NCI-H2107 treated with DMSO at 0.1 percent for 48 hours (cell line): ENCODE measurements around the gene IDI2.
A peak's percentile ranks its signal among the peaks of the same experiment; 100 is the strongest.

Experiments used
- DNase-seq: peaks from one replicate; lab custom pipeline; 2025; ENCODE audit not compliant: unreplicated experiment; lab: John Stamatoyannopoulos, UW

The IDI2 gene

DNA sequence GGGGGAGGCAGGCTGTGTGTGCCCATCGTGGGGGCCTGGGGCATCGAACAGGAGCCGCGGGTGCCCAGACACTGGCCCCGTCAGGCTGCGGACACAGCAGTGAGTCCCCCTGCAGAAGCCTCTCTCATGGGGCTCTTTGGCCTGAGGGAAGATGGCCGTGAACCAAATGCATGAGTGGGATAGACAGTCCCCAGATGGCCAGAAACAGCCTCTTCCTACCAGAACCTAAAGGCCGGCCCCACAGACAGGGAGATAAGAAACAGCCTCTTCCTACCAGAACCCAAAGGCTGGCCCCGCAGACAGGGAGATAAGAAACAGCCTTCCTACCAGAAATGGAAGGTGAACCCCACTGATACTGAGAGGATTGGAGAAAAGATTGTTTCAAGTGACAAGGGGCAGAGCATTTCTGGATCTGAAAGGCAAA, 16.6 kb downstream of the IDI2 start:
- DNase-seq, result no peak

- no peak for DNase-seq
These were observed 18.1 kb downstream of the IDI2 start for GRCh38 chr10:1007583-1007982.

GRCh38 chr10:1006573-1006972, 19.1 kb downstream of the IDI2 start:
- no peak for DNase-seq

GRCh38 chr10:1003884-1004670, 21.6 kb downstream of the IDI2 start:
- no peak for DNase-seq

DNA sequence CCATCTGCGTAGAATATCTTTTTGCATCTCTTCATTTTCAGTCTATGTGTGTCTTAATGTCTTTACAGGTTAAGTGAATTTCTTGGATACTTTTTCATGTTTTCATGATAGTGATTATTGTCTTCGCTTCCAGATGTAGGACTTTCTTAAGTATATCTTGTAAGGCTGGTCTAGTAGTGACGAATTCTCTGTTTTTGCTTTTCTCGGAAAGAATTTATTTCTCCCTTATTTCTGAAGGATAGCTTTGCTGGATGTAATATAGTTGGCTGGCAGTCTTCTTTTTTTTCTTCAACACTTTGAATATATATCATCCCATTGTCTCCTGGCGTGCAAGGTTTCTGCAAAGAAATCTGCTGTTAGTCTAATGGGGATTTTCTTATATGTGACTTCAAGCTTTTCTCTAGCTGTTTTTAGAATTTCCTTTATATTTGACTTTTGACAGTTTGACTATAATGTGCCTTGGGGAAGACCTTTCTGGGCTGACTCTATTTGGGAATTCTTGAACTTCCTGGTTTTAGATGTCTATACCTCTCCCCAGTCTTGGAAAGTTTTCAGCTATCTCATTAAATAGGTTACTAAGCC, 23.1 kb downstream of the IDI2 start:
- DNase-seq, result no peak

- no peak for DNase-seq
These were observed 28.2 kb downstream of the IDI2 start for GRCh38 chr10:997266-998022.

DNA sequence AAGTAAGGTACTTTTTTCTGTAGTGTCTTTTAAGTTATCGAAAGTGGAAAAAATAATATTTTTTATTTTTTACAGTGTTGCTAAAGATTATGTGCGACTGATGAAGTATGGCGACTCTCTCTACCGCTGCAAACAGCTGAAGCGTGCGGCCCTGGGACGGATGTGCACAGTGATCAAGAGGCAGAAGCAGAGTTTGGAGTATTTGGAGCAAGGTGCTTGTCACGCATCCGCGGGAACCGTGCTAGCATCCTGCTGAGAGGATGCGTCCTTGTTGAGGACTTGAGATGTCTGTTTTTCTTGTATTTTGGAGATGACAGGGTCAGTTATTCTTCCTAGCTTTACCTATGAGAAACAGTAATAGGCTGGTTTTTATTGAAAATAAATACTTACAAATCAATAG, 29.6 kb downstream of the IDI2 start:
- no peak for DNase-seq

DNA sequence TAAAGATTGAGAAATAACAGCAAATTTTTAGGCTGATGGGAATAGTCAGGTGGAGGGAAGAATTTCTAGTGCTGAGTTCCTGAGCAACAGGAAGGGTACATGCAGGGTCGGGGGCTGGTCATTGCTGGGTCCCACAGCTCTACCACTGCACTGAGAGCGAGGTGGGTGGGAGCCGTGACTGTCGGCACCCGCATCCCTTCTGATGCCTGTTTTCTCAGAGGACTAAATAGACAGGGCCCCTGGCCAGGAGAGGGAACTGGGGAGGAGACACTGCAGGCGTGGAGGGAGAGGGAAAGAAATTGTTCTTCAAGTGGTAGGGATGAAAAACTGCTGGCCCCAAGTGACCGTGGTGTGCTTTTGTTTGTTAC, 30.1 kb downstream of the IDI2 start:
- DNase-seq, result no peak

GRCh38 chr10:994836-995558, 30.7 kb downstream of the IDI2 start:
- no peak for DNase-seq

GRCh38 chr10:992871-993270, 32.8 kb downstream of the IDI2 start:
- no peak for DNase-seq

DNA sequence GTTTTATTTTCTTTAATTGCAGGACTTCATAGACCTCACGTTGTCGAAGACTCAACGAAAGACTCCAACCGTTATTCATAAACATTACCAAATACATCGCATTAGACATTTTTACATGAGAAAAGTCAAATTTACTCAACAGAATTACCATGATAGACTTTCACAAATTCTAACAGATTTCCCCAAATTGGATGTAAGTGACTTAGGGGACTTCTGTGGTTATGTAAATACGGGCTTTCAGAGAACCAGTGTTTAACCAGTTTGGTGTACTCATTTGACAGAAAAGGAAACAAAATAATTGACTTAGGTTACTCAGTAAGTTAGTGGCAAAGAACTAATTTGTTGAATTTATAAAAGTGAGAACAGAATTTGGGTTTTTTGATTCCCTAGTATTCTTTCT, 33.2 kb downstream of the IDI2 start:
- DNase-seq, result no peak

GRCh38 chr10:990808-991207, 34.9 kb downstream of the IDI2 start:
- DNase-seq, result no peak

- no peak for DNase-seq
These were observed 36.8 kb downstream of the IDI2 start for GRCh38 chr10:988667-989545.

DNA sequence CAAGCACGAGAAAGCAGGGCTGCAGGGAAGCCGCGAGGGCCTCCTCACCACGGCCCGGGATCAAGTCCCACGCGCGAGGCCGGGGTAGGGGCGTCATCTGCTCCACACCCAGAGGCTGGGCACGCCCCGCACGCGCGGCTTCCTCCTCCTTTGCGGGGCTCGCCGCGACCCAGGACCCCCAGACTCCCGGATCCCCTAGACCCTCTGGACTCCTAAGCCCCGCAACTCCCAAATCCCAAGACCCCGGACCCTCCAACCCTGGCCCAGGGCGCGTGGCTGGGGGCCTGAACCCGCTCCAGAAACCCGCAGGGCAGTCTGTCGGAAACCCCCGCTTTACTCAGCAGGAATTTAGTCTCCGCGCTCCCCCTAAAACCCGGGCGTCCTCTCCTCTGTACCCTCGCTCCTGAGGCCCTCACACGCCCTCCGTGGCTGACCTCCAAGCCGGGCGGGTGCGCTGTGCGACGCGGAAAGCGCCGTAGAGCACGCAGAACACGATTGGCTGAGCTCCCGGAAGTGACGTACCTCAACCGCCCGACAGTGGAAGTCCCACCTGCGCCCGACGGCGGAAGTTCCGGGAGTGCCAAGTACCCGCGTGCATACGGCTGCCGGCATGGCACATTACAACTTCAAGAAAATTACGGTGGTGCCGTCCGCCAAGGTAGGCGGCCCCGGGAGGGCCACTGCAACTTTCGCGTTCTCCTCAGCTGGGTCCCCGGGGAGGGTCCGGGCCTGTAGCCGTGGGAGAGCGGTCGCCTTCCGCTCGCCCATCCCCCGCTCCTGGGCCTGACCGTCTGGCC, 37.6 kb downstream of the IDI2 start, which contains the start of gene GTPBP4:
GTPBP4 (plus strand) TSS at position 565 of the 797 bp plus-strand sequence; CDS start at position 611, 46 bp downstream.
- DNase-seq, result peak; percentile 69

DNA sequence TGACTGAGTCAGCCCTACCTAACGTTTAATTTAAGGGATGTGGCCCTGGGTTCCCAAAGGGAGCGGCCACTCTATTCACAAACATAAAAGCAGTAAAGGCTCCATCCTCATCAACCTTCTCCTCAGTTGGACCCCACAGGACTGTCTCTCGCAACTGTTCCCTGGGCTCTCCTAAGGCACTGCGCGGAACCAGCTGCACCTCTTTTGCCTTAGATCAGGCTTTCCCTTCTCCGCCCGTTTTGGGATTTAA, 38.1 kb downstream of the IDI2 start:
- DNase-seq, result no peak

DNA sequence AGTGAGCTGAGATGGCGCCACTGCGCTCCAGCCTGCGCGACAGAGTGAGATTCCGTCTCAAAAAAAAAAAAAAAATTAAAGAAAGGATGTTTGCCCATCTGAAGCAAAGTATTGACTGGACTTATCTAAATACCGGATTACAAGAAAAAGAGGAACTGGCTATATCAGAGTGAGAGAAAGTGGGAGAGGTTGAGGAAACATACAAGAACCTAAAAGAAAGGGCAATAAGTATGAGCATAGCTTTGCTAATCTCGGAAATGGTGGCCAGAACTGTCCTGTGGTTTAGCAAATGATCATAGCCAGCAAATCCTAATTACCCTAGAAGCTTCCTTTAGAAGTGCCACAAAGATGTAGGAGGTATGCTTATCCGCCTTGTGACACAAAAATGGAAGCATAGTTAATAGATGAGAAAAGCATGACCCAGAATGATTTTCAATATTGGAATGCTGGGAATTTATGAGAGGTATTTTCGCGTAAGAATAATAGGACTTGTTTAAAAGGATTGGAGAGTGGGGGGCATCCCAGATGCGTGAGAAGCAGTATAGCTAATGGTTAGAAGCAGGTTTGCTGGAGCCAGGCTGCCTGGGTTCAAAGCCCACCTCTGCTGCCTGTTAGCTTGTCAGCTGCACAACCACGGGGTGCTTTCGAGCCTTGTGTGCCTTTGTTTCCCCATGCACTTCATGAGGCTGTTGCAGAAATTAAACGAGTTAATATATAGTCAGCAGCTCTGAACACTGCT, 38.6 kb downstream of the IDI2 start:
- no peak for DNase-seq

- DNase-seq, result peak; percentile 13
These were observed 39.4 kb downstream of the IDI2 start for GRCh38 chr10:986137-986825.

GRCh38 chr10:985361-985760, 40.3 kb downstream of the IDI2 start:
- DNase-seq, result no peak
